ENCODE measurements around the gene XRCC5.

DNA sequence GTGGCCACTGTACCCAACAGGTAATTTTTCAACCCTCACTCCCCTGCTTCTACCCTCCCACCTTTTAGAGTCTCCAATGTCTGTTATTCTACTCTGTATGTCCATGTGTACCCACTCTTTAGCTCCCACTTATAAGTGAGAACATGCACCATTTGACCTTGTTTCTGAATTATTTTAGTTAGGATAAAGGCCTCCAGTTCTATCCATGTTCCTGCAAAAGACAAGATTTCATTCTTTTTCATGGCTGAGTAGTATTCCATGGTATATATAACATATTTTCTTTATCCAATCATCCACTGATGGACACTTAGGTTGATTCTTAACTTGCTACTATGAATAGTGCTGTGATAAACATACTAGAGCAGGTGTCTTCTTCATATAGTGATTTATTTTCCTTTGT lies 36.7 kb upstream of the XRCC5 start:
- no peak for TF ChIP-seq POLR2A (IDR thresholded peaks at IDR 0.05)
- TF ChIP-seq, protein P1, sequence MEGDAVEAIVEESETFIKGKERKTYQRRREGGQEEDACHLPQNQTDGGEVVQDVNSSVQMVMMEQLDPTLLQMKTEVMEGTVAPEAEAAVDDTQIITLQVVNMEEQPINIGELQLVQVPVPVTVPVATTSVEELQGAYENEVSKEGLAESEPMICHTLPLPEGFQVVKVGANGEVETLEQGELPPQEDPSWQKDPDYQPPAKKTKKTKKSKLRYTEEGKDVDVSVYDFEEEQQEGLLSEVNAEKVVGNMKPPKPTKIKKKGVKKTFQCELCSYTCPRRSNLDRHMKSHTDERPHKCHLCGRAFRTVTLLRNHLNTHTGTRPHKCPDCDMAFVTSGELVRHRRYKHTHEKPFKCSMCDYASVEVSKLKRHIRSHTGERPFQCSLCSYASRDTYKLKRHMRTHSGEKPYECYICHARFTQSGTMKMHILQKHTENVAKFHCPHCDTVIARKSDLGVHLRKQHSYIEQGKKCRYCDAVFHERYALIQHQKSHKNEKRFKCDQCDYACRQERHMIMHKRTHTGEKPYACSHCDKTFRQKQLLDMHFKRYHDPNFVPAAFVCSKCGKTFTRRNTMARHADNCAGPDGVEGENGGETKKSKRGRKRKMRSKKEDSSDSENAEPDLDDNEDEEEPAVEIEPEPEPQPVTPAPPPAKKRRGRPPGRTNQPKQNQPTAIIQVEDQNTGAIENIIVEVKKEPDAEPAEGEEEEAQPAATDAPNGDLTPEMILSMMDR (IDR thresholded peaks at IDR 0.05), result no peak

Measured in testis (tissue), 2 donors.